HG03039 (cell line): ENCODE results near the gene TRAPPC2L.

Source experiments
- ATAC-seq: cut with Tn5 transposase; IDR thresholded peaks from one replicate; pipeline ENCODE4 v1.9.1; 2021; ENCODE audit warnings: mild to moderate bottlenecking, moderate library complexity; ENCODE audit not compliant: unreplicated experiment

TRAPPC2L gene

GRCh38 chr16:88837806-88838205 is 19.1 kb upstream of the TRAPPC2L start:
- ATAC-seq, result no peak

- no peak for ATAC-seq
These were observed 18.4 kb upstream of the TRAPPC2L start for GRCh38 chr16:88838566-88838965.

GRCh38 chr16:88839026-88839529 is 17.8 kb upstream of the TRAPPC2L start:
- no peak for ATAC-seq

- ATAC-seq, result no peak
These were observed 17.0 kb upstream of the TRAPPC2L start for GRCh38 chr16:88839745-88840599.

GRCh38 chr16:88840600-88841215 is 16.2 kb upstream of the TRAPPC2L start:
- no peak for ATAC-seq

- ATAC-seq, result no peak
These were observed 15.2 kb upstream of the TRAPPC2L start for GRCh38 chr16:88841521-88842307.

- no peak for ATAC-seq
These were observed 14.6 kb upstream of the TRAPPC2L start for GRCh38 chr16:88842308-88842756.

GRCh38 chr16:88842806-88843205 is 14.1 kb upstream of the TRAPPC2L start:
- no peak for ATAC-seq

GRCh38 chr16:88843256-88843655 is 13.7 kb upstream of the TRAPPC2L start:
- ATAC-seq, result no peak

GRCh38 chr16:88844419-88845036 is 12.4 kb upstream of the TRAPPC2L start:
- ATAC-seq, result no peak

GRCh38 chr16:88846088-88846487 is 10.8 kb upstream of the TRAPPC2L start:
- no peak for ATAC-seq

GRCh38 chr16:88847654-88848053 is 9.3 kb upstream of the TRAPPC2L start:
- no peak for ATAC-seq

- no peak for ATAC-seq
These were observed 8.4 kb upstream of the TRAPPC2L start for GRCh38 chr16:88848557-88848956.

- ATAC-seq, result no peak
These were observed 6.3 kb upstream of the TRAPPC2L start for GRCh38 chr16:88850531-88851199.

GRCh38 chr16:88851616-88852015 is 5.3 kb upstream of the TRAPPC2L start:
- no peak for ATAC-seq

- ATAC-seq, result no peak
These were observed 3.5 kb upstream of the TRAPPC2L start for GRCh38 chr16:88853325-88853941.

GRCh38 chr16:88854306-88855111 is 2.4 kb upstream of the TRAPPC2L start:
- ATAC-seq, result no peak

GRCh38 chr16:88855176-88855575 is 1.8 kb upstream of the TRAPPC2L start:
- no peak for ATAC-seq

- ATAC-seq, result no peak
These were observed 1.2 kb upstream of the TRAPPC2L start for GRCh38 chr16:88855736-88856121.
